Activated CD4-positive, alpha-beta T cell treated with anti-CD3 and anti-CD28 coated beads, Interleukin-2, amount 50 U/mL, for 24 hours (primary cell): ENCODE data around the gene WDR62.
A peak's percentile ranks its signal among the peaks of the same experiment; 100 is the strongest.
"Not testable (repeated sequence)": the region's sequence is repeated elsewhere in the genome, so short reads cannot be mapped to it uniquely, and the experiment has no call there.

Source experiments
- DNase-seq, 2 donors: peaks; one replicate each; pipeline ENCODE4 v3.0.0-alpha.2; 2020; ENCODE audit warnings: low read depth in 1 of 2, low spot score in 1 of 2

Gene WDR62

DNA sequence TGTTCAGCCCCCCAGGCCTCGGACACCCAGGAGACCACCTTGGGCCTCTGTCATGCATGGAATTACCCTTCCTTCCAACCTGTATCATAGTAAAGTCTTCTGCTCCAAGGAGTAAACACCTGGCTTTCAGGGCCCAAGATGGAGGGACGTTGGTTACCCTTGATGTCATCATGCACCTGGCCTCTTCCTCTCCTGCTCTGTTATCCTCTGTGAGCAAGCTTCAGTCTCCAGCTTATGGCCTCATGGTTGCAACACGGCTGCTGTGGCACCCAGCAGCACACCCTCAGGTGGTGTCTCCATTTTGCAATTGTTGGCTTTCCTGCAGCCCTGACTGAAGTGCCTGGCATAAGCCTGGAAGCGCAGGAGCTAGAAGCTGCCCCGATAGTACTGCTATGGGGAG is 52.3 kb downstream of the WDR62 start:
- no peak for DNase-seq

DNA sequence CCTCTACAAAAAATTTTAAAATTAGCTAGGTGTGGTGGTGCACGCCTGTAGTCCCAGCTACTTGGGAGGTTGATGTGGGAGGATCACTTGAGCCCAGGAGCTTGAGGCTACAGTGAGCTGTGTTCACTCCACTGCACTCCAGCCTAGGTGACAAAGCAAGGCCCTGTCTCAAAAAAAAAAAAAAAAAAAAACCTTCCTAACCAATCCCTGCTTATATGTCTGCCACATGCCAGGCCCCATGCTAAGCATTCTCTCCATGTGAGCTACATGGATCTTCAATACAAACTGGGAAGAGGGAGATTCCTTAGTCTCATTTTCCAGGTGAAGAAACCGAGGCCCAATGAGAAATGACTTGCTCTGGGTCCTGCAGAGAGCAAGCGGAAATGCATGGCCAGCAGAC is 54.0 kb downstream of the WDR62 start:
- no peak for DNase-seq

DNA sequence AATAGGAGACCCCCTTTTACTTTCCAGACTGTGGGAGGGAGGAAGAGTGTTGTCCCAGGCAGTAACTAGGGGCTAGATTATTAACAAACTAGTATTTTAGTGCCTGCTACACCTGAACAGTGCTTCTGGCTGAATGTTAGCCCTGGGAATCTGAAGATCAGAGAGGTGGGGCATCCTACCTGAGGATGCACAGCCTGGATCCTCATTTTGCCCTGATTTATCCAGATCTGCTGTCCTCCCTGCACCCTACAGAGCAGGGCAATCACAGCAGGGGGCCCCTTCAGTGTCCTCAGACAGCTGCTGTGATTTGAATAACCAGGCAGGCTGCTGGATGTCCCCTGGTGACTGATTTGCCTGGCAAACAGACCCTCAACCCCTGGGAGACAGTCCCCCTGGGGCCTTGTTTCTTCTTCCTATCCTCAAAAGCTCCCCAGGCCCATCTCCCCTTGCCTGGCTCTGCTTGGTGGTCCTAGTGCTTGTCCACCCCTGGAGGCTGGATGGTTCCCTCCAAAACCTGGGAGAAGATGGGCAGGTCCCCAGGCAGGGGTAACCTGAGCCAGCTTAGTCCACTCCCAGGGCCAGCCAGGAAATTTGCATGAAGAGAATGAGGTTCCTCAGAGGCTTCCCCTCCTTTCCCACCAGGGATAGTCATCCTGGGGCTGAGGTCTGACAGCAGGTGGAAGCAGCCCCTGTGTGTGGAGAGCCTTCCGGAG is 55.9 kb downstream of the WDR62 start, which contains the start of gene OVOL3:
Gene OVOL3, plus strand, starts transcription at position 657 of the 713 bp plus-strand sequence. CDS start 60 bp downstream, outside the sequence.
- DNase-seq: no peak

DNA sequence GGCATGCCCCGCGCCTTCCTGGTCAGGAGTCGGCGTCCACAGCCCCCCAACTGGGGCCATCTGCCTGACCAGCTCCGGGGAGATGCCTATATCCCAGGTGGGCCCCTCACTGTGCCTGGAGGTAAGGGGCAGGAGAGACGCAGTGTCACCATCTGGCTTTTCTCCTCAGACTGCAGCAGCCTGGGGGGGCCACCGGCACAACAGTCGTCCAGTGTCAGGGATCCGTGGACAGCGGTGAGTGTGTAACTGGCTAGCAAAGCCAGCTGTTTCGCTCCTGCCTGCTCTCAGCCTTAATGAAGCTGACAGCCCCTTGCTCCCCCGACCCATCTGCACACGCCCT is 56.5 kb downstream of the WDR62 start:
- no peak for DNase-seq

DNA sequence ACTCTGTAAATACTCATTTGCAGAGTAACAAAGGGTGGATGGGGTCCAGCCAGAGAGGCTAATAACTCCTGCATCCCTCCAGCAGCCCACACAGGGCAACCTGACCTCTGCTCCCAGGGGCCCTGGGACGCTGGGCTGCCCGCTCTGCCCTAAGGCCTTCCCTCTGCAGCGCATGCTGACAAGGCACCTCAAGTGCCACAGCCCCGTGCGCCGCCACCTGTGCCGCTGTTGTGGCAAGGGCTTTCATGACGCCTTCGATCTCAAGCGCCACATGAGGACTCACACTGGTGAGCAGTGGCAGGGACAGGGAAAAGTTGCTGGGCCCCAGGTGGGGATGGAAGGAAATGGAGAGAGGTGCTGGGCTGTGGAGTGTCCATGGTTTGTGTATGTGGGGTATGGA is 58.0 kb downstream of the WDR62 start:
- DNase-seq: no peak

DNA sequence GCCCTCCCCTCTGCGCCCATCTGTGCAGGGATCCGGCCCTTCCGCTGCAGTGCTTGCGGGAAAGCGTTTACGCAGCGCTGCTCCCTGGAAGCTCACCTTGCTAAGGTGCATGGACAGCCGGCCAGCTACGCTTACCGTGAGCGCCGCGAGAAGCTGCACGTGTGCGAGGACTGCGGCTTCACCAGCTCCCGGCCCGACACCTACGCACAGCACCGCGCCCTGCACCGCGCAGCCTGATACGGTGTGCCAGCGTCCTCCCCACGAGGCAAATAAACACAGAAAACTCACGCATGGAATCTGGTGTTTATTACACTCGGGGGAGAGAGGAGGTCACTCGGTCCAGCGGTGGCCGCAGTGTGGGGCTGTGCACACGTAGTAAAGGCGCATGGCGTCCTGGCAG is 58.7 kb downstream of the WDR62 start:
- DNase-seq: no peak

DNA sequence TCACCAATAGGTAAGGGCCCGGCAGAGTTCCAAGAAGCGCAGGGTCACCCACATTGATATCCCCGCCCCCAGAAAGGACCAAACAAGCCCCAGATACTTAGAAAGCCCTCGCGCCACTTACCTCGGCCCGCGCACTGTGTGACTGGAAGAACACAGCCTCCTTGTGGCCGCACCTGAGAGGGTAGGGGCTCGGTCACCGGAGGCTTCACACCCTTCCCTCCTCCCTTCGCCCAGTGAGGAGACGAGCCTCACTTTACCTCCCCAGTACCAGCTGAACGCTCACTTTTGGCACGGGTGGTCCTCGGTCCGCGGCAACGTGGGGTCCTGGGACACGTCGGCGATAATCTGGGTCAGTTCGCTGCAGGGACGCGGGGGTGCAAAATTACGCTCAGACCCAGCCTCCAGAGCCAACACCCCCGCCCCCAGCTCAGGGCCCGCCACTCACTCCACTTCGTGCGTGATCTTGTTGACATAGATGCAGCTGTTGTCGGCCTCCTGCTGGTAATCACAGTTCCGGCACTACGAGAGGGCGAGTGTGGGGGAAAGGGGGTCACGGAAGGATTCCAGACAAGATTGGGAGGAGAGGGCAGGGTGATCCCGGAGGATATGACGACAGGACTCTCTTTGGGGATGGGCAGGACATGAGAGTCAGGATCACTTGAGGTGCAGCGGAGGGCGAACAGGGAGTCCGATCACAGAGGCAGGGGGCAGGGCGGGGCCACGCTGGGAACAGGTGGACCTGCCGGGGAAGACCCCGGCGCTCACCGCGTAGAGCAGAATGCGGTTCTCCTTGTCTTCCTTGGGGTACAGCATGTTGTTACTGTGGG is 59.4 kb downstream of the WDR62 start:
- no peak for DNase-seq

DNA sequence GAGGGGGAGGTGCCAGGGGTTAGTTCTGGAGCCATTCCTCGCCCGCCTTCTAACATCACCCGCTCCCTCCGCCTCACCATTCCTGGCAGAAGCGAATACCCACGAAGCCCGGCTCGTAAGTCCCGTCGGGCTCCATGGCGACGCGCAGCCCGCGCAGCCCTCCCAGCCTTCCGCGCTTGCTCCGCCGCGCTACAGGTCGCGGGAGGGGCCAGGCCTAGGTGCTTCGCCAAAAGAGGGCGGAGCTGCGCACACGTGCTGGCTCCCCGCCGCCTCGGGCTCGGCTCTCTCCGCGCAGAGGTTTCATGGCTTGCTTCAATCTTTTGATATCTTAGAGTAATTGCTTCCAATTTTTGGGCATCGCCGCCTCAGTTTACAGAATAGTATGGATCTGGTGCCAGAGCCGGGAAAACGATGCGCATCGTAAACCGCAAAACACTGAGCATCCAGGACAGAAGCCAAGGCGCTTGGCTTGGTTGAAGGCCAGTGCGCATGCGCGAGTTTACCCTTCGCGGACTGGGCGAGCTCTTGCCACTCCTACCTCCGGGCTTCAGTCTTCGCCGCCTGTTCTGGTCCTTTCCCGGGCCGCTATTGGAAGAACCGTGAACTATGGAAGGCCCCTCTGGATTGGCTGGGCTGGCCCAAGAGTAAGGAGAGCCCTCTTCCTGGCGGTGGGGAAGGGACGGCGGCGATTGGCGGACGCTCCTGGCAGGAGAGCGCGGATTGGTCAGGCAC is 60.2 kb downstream of the WDR62 start, which contains the start of gene POLR2I:
Gene POLR2I, minus strand, starts transcription at position 155 of the 732 bp plus-strand sequence. Its CDS starts 19 bp downstream, at position 136.
- DNase-seq: peak; percentile 97 to 99

DNA sequence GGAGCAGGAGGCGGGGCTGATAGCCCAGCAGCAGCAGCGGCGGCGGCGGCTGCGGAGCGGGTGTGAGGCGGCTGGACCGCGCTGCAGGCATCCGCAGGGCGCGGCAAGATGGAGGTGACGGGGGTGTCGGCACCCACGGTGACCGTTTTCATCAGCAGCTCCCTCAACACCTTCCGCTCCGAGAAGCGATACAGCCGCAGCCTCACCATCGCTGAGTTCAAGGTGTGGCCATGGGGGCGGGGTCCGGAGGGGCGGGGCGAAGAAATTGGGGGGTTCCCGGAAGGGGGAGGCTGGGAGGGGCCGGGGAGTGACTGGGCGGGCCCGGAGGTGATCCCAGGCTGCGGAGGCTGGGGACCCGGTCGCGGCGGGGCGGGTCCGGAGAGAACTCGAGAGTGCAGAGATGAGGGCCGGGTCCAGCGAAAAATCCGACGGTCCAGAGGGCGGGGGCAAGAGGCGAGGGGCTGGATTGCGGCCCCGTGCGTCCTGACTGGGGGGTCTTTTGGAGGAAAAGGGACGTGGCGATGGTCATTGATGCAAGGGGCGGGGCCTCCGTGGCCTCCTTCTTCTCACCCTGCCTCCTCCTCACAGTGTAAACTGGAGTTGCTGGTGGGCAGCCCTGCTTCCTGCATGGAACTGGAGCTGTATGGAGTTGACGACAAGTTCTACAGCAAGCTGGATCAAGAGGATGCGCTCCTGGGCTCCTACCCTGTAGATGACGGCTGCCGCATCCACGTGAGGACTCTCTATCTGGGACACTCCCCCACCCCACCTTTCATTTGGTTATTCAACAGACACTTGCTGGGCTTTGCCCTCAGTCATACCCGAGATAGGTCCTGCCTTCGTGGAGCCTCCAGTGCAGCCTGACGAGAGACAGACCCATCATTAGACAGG is 61.0 kb downstream of the WDR62 start, which contains the start of gene TBCB:
Gene TBCB, plus strand, starts transcription at position 16 of the 891 bp plus-strand sequence. Its CDS starts 93 bp downstream, at position 109.
- DNase-seq: peak; percentile 87 to 89

DNA sequence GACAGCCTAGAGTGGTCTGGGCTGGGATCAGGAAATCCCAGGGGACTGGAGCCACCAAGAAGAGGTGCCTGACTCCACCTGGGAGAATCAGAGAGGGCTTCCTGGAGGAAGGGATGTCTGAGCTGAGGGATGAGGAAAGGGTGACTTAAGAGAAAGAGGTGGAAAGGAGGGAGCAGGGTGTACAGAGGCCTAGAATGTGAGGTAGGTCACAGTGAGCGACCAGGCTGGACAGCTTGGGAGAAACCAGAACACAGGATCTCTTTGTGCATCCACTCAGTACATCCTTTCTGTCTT is 61.6 kb downstream of the WDR62 start:
- no peak for DNase-seq

DNA sequence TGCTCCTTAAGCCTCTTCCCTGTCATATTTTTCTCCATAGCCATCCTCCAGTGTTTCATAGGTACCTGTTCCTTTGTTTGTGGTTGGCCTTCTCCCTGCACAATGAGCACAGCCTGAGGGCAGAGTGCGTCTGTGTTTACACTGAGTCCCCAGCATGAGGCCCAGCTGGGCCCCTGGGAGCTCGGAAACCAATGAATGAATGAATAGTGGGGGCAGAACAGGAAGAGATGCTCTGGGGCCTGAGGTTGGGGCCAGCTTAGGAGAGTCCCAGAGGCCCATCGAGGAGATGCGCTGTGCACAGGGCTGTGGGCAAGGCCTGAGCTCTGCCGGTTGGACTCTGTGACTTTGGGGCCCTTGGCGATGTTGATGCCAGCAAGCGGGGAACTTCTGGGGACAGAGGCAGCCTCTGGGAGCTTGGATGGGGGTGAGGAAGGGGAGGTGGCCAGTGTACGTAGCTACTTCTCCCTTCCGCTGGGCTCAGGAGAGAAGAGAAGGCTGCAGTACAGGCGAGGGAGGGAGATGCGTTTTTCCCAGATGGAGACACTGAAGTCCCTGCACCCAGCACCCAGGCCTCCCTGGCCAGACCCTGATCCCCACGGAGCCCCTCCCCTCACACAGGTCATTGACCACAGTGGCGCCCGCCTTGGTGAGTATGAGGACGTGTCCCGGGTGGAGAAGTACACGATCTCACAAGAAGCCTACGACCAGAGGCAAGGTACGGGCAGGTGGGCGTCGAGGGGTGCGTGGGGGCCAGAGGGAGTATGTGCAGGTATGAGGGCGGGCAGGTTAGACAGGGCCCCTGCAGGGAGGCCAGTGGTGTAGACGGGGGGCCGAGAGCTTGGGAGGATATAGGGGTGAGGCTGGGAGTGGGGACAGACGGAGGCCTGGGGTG is 65.6 kb downstream of the WDR62 start:
- no peak for DNase-seq

DNA sequence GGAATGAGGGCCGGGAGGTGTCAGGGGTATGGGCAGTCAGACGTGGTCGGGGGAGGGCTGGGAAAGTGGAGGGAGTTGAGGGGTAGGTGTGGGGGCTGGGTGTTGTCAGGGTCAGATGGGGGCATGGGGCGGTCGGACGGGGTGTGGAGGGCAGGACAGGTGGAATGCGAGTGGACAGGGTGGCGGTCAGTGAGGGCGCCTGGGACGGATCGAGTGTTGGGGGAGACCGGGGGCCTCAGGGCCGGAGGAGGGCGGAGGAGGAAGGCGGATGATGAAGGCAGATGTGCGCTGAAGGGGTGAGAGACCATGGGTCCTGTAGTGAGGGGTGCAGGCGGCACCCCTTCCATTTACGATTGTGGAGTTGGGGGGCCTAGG is 66.3 kb downstream of the WDR62 start:
- DNase-seq: no peak

DNA sequence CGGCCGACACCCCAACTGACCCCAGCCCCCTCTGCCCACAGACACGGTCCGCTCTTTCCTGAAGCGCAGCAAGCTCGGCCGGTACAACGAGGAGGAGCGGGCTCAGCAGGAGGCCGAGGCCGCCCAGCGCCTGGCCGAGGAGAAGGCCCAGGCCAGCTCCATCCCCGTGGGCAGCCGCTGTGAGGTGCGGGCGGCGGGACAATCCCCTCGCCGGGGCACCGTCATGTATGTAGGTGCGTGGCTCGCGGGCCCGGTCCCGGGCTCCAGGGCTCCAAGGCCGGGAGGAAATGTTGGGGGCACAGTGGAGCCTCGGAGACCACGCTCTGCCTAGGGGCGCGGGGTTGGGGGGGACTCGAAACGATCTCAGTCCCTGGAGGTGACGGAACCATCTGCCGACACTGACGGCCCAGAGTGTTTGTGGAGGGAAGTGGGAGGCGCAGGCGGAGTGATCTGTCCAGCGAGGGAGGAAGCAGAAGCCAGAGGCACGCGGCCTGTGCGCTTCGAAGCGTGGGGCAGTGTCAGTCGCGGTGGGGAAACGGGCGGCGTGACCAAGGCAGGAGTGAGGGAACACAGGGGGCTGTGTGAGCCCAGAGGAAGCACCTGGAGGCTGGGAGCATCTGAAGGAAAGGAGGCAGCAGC is 66.9 kb downstream of the WDR62 start:
- DNase-seq: no peak

DNA sequence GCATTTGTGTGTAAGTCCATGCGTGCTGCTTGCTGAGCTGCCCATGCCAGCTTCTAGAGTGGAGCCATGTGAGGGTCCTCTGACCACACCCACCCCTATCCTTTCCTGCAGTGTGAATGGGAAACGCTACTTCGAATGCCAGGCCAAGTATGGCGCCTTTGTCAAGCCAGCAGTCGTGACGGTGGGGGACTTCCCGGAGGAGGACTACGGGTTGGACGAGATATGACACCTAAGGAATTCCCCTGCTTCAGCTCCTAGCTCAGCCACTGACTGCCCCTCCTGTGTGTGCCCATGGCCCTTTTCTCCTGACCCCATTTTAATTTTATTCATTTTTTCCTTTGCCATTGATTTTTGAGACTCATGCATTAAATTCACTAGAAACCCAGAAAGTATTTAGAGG is 70.9 kb downstream of the WDR62 start:
- no peak for DNase-seq

DNA sequence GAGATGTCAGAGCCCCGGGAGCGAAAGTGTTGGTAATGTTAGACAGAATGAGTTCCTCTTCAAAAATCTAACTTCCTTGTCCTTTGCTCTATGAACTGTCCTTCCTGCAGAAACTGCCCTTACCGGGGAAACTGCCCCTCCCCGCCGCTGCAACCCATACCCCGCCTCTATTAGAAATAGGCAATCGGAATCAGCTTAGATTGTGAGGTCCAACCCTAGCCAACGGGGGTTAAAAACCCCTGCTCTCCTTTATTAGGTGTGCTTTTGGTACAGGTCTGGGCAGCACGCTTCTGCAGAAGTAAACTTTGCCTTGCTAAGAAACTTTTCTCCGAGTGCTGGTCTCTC is 73.7 kb downstream of the WDR62 start:
- DNase-seq: no peak

DNA sequence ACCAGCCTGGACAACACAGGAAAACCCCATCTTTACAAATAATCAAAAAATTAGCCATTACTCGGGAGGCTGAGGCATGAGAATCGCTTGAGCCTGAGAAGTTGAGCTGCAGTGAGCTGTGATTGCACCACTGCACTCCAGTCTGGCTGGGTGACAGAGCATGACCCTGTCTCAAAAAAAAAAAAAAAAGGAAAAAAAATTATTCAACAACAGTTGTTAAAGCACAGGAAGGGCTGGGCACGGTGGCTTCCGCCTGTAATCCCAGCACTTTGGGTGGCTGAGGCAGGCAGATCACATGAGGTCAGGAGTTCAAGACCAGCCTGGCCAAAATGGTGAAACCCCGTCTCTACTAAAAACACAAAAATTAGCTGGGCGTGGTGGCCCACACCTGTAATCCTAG is 76.5 kb downstream of the WDR62 start:
- not testable (repeated sequence) for DNase-seq

DNA sequence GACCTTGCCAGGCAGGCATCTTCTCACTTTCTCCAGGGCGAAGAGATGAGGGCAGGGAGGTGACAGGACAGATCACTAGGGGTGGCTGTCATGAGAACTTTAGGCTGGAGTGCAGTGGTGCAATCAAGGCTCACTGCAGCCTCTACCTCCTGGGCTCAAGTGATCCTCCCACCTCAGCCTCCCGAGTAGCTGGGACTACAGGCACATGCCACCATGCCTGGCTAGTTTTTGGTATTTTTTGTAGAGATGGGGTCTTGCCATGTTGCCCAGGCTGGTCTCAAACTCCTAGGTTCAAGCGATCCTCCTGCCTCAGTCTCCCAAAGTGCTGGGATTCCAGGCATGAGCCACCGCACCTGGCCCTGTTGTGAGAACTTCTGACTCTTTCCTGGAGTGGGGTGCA is 80.2 kb downstream of the WDR62 start:
- not testable (repeated sequence) for DNase-seq

DNA sequence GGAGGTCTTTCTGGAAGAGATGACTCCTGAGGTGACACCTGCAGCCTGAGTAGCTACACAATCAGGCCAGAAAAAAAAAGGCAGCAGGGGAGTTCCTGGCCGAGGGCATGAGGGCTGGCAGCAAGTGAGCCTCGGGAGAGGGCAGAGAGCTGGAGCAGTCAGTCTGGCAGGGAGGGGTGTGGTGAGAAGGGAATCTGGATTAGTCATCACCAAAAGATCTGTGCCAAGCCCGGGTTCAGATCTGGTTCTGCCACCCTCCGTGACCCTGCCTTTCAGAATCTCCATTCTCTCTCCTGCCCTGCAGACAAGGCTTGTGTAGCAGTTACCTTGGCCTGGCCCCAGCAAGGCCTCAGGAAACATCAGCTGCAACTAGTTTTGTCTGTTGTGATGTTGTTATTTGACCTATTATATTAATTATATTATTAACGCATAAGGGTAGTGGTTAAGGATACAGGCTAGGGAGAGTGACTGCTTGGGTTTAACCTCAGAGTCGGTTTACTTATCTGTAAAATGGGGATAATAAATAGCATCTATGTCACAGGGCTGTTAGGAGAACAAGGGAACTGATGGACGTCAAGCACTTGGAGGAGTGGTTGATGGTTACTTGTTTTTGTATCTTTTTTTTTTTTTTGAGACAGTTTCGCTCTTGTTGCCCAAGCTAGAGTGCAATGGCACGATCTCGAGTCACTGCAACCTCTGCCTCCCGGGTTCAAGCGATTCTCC is 82.4 kb downstream of the WDR62 start:
- DNase-seq: no peak

DNA sequence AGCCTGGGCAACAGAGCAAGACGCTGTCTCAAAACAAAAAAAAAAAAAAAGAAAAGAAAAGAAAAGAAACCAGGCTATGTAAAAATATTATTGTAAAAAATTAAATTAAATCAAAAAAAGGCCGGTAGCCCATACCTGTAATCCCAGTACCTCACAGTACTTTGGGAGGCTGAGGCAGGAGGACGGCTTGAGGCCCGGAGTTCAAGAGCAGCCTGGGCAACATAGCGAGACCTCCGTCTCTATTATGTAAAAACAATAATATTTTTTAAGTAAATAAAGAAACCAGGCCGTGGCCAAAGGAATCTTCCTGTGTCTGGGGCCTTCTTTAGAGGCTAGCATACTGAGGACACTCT is 84.4 kb downstream of the WDR62 start:
- no peak for DNase-seq
